GM18508 (cell line): ENCODE results near the gene GADD45G.
A peak's percentile ranks its signal among the peaks of the same experiment; 100 is the strongest.

Experiments used
- ATAC-seq: cut with Tn5 transposase; IDR thresholded peaks from one replicate; pipeline ENCODE4 v1.9.1; 2021; ENCODE audit warnings: moderate number of reproducible peaks; ENCODE audit not compliant: insufficient read depth, unreplicated experiment

GADD45G gene

GRCh38 chr9:89604729-89605464 lies at the start of gene GADD45G:
Gene GADD45G (plus strand): TSS chr9:89605012. CDS start chr9:89605122, 110 bp downstream.
- no peak for ATAC-seq

- no peak for ATAC-seq
Measured at GRCh38 chr9:89555036-89555415, 49.8 kb upstream of the GADD45G start.

- peak; percentile 69 for ATAC-seq
Measured at GRCh38 chr9:89555451-89556375, 49.1 kb upstream of the GADD45G start.

- ATAC-seq = no peak
Measured at GRCh38 chr9:89558196-89558899, 46.5 kb upstream of the GADD45G start.

GRCh38 chr9:89558948-89559347 lies 45.9 kb upstream of the GADD45G start:
- no peak for ATAC-seq

GRCh38 chr9:89562186-89562814 lies 42.5 kb upstream of the GADD45G start:
- ATAC-seq = no peak

GRCh38 chr9:89563571-89564345 lies 41.1 kb upstream of the GADD45G start:
- no peak for ATAC-seq

GRCh38 chr9:89564346-89564878 lies 40.4 kb upstream of the GADD45G start:
- ATAC-seq = peak; percentile 69

GRCh38 chr9:89567649-89568048 lies 37.2 kb upstream of the GADD45G start:
- no peak for ATAC-seq

GRCh38 chr9:89574309-89574708 lies 30.5 kb upstream of the GADD45G start:
- no peak for ATAC-seq

GRCh38 chr9:89576404-89576839 lies 28.4 kb upstream of the GADD45G start:
- ATAC-seq = no peak

GRCh38 chr9:89577363-89577762 lies 27.4 kb upstream of the GADD45G start:
- ATAC-seq = no peak

GRCh38 chr9:89579741-89580385 lies 24.9 kb upstream of the GADD45G start:
- no peak for ATAC-seq

GRCh38 chr9:89586311-89586710 lies 18.5 kb upstream of the GADD45G start:
- ATAC-seq = no peak

GRCh38 chr9:89588271-89588879 lies 16.4 kb upstream of the GADD45G start:
- no peak for ATAC-seq

GRCh38 chr9:89590415-89590814 lies 14.4 kb upstream of the GADD45G start:
- ATAC-seq = no peak

- no peak for ATAC-seq
Measured at GRCh38 chr9:89591274-89592212, 13.3 kb upstream of the GADD45G start.
